Measurements from ENCODE around the gene FKBP2. TPM values are rescaled to one million over a fixed set of nuclear protein-coding genes. Genes with fewer than 3 reads are reported as not detected.

FKBP2 gene
- polyA plus RNA-seq, 1 experiment = 76.2 TPM

DNA sequence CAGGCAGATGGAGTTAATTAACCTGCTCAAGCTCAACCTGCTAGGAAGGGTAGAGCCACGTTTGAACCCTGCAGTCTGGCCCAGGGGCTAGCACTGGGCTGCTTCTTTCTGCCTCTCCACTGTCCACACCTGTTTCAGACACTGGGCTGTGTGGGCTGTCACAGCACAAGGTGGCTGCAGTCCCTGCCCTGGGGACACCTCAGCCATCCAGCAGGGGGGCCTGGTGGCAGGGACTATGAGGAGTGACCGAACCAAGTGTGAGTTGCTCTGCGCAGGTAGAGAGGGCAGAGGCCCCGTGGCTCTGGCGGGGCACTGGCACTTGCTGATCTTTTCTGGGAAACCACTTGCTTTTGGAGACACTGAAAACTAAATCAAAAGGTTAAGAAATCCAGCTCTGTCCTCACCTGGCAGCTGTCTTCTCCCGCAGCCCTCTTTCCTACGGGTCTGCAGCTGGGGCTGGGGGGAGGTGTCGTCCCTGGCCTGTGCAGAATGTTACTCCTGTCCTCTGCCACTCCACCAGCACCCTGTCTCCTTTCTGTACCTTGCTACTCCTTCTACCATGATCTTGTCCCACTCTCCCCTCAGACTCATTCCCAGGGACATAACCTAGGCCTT lies 37.8 kb downstream of the FKBP2 start:
- no peak for DNase-seq (ENCODE audit: low read depth)
- POLR2A ChIA-PET = no interaction called here
- CTCF ChIA-PET = interaction anchor here (0.9 to 3.7 kb wide), 5 partner anchors 9 to 74 kb away, joined by 3 to 14 read pairs (median 5); no protein-coding TSS in a partner anchor
- TF ChIP-seq, protein P1, sequence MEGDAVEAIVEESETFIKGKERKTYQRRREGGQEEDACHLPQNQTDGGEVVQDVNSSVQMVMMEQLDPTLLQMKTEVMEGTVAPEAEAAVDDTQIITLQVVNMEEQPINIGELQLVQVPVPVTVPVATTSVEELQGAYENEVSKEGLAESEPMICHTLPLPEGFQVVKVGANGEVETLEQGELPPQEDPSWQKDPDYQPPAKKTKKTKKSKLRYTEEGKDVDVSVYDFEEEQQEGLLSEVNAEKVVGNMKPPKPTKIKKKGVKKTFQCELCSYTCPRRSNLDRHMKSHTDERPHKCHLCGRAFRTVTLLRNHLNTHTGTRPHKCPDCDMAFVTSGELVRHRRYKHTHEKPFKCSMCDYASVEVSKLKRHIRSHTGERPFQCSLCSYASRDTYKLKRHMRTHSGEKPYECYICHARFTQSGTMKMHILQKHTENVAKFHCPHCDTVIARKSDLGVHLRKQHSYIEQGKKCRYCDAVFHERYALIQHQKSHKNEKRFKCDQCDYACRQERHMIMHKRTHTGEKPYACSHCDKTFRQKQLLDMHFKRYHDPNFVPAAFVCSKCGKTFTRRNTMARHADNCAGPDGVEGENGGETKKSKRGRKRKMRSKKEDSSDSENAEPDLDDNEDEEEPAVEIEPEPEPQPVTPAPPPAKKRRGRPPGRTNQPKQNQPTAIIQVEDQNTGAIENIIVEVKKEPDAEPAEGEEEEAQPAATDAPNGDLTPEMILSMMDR (IDR thresholded peaks at IDR 0.05; ENCODE audit: insufficient read depth, low read depth, low read length) = no peak
- Histone ChIP-seq H3K27me3 (ENCODE audit: control insufficient read depth, insufficient read depth, low read length) (no peaks in the 10 kb centered on the region), H3K4me3 (ENCODE audit: low read depth, low read length) (no peak overlapping the region), H3K36me3 (ENCODE audit: control insufficient read depth, insufficient read depth, low read length) (peaks cover 13% of the 10 kb centered on the region)

DNA sequence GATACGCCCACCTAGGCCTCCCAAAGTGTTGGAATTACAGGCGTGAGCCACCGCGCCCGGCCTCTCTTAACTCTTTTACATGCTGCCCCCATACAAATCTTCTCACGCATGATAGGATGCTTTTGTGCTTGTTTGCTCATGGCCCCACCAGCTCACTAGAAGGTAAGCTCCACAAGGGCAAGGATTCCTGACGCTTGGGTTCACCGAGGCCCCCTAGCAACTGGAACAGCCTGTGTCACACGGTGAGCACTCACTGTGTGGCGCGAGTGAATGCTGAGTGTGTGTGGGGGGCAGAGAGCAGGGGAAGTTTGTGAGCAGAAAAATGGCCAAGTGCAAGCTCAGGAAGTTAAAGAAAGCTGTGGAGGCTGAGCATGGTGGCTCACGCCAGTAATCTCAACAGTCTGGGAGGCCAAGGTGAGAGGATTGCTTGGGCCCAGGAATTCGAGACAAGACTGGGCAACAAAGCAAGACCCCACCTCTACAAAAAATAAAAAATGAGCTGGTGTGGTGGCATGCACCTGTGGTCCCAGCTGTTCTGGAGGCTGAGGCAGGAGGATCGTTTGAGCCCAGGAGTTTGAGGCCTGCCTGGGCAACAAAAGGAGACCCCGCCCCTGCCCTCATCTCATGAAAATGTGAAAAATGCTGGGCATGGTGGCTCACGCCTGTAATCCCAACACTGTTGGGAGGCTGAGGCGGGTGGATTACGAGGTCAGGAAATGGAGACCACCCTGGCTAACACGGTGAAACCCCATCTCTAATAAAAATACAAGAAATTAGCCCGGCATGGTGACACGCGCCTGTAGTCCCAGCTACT lies 41.3 kb downstream of the FKBP2 start:
- CTCF ChIA-PET = interaction anchor here (1.2 to 2.4 kb wide), 5 partner anchors 10 to 78 kb away, joined by 3 to 10 read pairs (median 6); no protein-coding TSS in a partner anchor
- no peak for DNase-seq (ENCODE audit: low read depth)
- Histone ChIP-seq H3K4me3 (ENCODE audit: low read depth, low read length) (no peak overlapping the region), H3K27me3 (ENCODE audit: control insufficient read depth, insufficient read depth, low read length) (no peaks in the 10 kb centered on the region), H3K36me3 (ENCODE audit: control insufficient read depth, insufficient read depth, low read length) (peaks cover 6% of the 10 kb centered on the region)
- POLR2A ChIA-PET = no interaction called here
- TF ChIP-seq, protein P1 (IDR thresholded peaks at IDR 0.05; ENCODE audit: insufficient read depth, low read depth, low read length) = no peak

DNA sequence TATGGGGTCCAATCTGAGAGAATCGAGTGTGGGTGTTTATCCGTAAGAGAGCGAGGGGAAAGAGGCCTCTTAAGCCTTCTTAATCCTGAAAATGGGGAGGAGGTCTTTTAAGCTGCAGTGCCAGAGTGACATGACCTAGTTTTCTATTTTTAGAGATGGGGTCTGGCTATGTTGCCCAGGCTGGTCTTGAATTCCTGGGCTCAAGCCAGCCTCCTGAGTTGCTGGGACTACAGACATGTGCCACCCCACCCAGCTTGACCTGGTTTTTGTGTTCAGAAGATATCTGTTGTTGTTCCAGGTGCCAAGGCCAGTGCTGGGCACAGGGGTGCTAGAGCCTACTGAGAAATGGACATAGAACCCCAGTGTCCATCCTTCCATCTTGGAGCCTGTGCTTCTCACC lies 42.2 kb downstream of the FKBP2 start:
- no peak overlapping the region for H3K4me3 ChIP-seq (ENCODE audit: low read depth, low read length)
- peaks cover 6% of the 10 kb centered on the region for H3K36me3 ChIP-seq (ENCODE audit: control insufficient read depth, insufficient read depth, low read length)
- ChIA-PET POLR2A (no interaction called here), CTCF (interaction anchor here (1.1 to 9.2 kb wide), 6 partner anchors 11 to 79 kb away, joined by 3 to 88 read pairs (median 4); partner anchors contain the start of gene CATSPERZ)
- TF ChIP-seq, protein P1 (IDR thresholded peaks at IDR 0.05; ENCODE audit: insufficient read depth, low read depth, low read length) = no peak
- H3K27me3 ChIP-seq (ENCODE audit: control insufficient read depth, insufficient read depth, low read length) = no peaks in the 10 kb centered on the region
- no peak for DNase-seq (ENCODE audit: low read depth)

GRCh38 chr11:64284048-64284961 lies 43.4 kb downstream of the FKBP2 start, which contains the start of gene BAD:
Gene BAD, minus strand, starts transcription at chr11:64284665. Its CDS starts 297 bp downstream, at chr11:64284368.
- ChIA-PET POLR2A (no interaction called here), CTCF (interaction anchor here (0.6 to 9.2 kb wide), 9 partner anchors 12 to 71 kb away, joined by 3 to 88 read pairs (median 4); partner anchors contain the start of gene CATSPERZ)

More at GRCh38 chr11:64284048-64284961, 43.4 kb downstream of the FKBP2 start, which contains the start of gene BAD:
- no peaks in the 10 kb centered on the region for H3K27me3 ChIP-seq (ENCODE audit: control insufficient read depth, insufficient read depth, low read length)
- DNase-seq (ENCODE audit: low read depth) = no peak
- TF ChIP-seq, protein P1 (IDR thresholded peaks at IDR 0.05; ENCODE audit: insufficient read depth, low read depth, low read length) = no peak
- 0 out of 2 replicates have a peak, but pooled peaks cover 1% of the 10 kb centered on the region for H3K36me3 ChIP-seq (ENCODE audit: control insufficient read depth, insufficient read depth, low read length)
- H3K4me3 ChIP-seq (ENCODE audit: low read depth, low read length) = peak within 1 kb of the TSS; percentile 90

Data from BJ (cell line).